ENCODE measurements around the gene PARD3.

Gene PARD3

DNA sequence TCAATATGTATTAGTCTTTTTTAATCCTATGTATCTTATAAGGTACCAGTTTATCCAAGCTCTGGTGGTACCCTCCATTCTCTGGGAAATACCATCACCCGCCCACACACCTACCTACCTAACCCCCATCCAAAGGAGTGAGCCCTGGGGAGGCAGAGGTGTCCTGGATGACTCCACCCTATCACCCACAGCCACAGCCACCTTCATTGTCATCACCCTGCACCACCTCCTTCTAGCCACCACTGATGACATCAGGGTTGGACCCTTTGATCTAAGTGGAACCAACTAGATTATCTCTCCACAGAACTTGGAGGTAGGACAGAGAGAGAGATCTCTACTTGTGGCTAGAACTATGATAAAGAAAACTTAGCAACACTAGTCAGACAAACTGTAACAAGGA lies 259.4 kb downstream of the PARD3 start:
- no peak for DNase-seq (ENCODE audit: low read depth)
- TF ChIP-seq, protein P1, sequence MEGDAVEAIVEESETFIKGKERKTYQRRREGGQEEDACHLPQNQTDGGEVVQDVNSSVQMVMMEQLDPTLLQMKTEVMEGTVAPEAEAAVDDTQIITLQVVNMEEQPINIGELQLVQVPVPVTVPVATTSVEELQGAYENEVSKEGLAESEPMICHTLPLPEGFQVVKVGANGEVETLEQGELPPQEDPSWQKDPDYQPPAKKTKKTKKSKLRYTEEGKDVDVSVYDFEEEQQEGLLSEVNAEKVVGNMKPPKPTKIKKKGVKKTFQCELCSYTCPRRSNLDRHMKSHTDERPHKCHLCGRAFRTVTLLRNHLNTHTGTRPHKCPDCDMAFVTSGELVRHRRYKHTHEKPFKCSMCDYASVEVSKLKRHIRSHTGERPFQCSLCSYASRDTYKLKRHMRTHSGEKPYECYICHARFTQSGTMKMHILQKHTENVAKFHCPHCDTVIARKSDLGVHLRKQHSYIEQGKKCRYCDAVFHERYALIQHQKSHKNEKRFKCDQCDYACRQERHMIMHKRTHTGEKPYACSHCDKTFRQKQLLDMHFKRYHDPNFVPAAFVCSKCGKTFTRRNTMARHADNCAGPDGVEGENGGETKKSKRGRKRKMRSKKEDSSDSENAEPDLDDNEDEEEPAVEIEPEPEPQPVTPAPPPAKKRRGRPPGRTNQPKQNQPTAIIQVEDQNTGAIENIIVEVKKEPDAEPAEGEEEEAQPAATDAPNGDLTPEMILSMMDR (IDR thresholded peaks at IDR 0.05; ENCODE audit: low read depth, low read length, missing control alignments), result no peak
- in situ Hi-C loops (cut with HindIII; ENCODE audit: low sequenced_read_pairs), result no loop called here
- H3K4me3 ChIP-seq (ENCODE audit: low read depth, low read length), result no peak overlapping the region

DNA sequence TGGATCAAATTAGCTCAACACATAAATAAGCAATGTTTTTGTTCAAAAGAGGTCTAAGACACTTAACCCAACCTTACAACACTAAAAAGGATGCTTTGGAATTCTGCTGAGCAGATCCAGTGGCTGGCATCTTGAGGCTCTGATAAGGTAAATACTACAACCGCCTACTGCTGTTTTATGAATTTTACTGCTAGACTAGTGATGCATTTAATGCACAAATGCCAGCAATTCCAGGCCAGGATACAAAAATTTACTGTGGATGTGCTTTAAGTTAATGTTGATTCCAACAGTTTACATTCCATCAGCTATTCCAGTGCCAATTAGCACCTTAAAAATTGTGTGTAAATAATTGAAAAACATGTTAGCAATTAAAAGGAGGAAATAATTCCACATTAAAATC lies 261.3 kb downstream of the PARD3 start:
- no peak overlapping the region for H3K4me3 ChIP-seq (ENCODE audit: low read depth, low read length)
- no peak for DNase-seq (ENCODE audit: low read depth)
- in situ Hi-C loops (cut with HindIII; ENCODE audit: low sequenced_read_pairs), result no loop called here
- TF ChIP-seq, protein P1 (IDR thresholded peaks at IDR 0.05; ENCODE audit: low read depth, low read length, missing control alignments), result no peak

DNA sequence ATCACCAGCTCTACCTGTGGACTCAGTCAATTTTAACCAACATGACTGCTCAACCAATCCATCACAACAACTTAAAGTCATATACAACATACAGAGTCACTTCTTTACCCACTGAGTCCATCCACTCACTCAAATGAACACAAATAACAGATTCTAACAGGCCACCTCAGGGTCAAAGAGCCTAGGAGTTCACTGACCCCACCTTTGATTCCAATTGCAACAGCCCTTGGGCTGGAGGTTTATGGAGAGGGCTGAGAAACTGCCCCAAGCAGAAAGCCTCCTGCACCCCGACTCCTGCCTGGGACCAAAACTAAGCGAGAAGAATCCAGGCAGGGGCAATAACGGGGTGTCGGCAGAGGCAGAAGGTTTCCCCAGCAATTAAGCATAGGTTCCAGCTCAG lies 263.8 kb downstream of the PARD3 start:
- TF ChIP-seq, protein P1 (IDR thresholded peaks at IDR 0.05; ENCODE audit: low read depth, low read length, missing control alignments), result no peak
- DNase-seq (ENCODE audit: low read depth), result no peak
- in situ Hi-C loops (cut with HindIII; ENCODE audit: low sequenced_read_pairs), result no loop called here
- H3K4me3 ChIP-seq (ENCODE audit: low read depth, low read length), result no peak overlapping the region

DNA sequence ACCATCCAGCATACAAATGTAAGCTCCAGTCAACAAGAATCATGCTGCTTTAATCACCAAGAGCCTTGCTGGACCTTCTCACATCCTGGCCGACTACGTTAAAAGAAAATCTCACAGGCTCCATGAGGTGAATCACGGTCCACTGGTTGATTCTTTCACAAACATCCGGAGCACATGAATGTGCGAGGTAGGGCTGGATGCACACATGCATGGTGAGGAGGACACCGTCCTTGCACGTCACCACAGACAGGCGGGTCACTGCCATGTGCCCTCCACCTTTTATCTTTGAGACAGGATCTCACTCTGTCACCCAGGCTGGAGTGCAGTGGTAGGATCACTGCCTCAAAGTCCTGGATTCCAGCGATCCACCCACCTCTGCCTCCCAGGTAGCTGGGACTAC lies 265.1 kb downstream of the PARD3 start:
- TF ChIP-seq, protein P1 (IDR thresholded peaks at IDR 0.05; ENCODE audit: low read depth, low read length, missing control alignments), result no peak
- in situ Hi-C loops (cut with HindIII; ENCODE audit: low sequenced_read_pairs), result no loop called here
- DNase-seq (ENCODE audit: low read depth), result no peak
- H3K4me3 ChIP-seq (ENCODE audit: low read depth, low read length), result no peak overlapping the region

DNA sequence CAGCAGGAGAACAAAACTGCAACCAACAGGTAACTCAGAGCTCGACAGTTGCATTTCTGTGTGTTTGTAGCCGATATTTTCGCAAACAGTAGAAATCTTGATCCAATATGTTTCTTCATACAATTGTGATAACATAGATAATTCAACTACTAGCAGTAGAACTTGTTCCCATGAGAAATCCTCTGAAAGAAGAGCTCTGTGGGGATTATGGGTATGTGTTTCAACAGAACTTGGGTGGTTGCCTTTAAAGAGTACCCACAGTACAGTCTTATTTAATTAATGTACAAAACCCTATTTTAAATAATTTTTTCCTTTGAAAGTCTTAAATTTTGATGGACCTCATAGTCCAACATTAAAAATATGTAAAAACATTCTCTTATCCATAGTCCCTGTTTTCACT lies 266.1 kb downstream of the PARD3 start:
- TF ChIP-seq, protein P1 (IDR thresholded peaks at IDR 0.05; ENCODE audit: low read depth, low read length, missing control alignments), result no peak
- H3K4me3 ChIP-seq (ENCODE audit: low read depth, low read length), result no peak overlapping the region
- in situ Hi-C loops (cut with HindIII; ENCODE audit: low sequenced_read_pairs), result no loop called here
- DNase-seq (ENCODE audit: low read depth), result no peak

DNA sequence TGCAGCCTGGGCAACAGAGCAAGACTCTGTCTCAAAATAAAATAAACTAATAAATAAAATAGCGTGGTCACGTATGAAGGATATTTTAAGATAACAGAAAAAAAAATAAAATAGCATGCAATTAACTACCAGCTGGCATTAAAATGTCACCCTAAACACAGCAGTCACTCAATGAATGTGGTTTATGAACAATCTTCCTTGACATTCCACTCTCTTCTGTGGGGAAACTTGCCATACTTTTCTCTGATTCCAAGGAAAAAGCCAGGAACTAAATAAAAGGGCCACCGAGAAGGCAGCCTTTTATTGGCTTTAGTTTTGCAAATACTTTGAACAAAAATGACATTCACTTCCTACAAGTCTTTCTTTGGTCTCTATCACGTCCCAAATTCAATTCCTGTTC lies 266.6 kb downstream of the PARD3 start:
- TF ChIP-seq, protein P1 (IDR thresholded peaks at IDR 0.05; ENCODE audit: low read depth, low read length, missing control alignments), result no peak
- in situ Hi-C loops (cut with HindIII; ENCODE audit: low sequenced_read_pairs), result no loop called here
- H3K4me3 ChIP-seq (ENCODE audit: low read depth, low read length), result no peak overlapping the region
- no peak for DNase-seq (ENCODE audit: low read depth)

DNA sequence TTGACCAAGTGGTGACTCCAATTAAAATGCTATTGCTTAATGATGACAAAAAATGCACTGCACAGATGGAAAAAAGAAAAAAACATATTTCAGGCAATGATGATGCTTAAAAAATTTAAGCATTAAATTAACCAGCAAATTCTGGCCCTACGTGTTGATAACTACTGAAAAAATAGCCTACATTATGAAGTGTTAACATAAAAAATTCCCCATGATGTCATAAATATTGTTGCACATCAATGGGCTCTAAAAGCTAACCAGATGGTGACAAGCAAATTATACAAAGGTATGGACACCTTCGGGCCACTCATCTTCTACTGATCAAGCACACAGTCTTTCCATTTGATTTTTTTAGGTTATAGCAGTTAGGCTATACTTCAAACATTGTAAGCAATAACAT lies 267.4 kb downstream of the PARD3 start:
- TF ChIP-seq, protein P1 (IDR thresholded peaks at IDR 0.05; ENCODE audit: low read depth, low read length, missing control alignments), result no peak
- DNase-seq (ENCODE audit: low read depth), result no peak
- in situ Hi-C loops (cut with HindIII; ENCODE audit: low sequenced_read_pairs), result no loop called here
- H3K4me3 ChIP-seq (ENCODE audit: low read depth, low read length), result no peak overlapping the region
